Right lobe of liver (tissue), 4 donors: ENCODE measurements around the gene SLC38A10.

ENCODE experiments used
- POLR2A ChIP-seq: fragments of 450-650 bp; IDR thresholded peaks from one replicate; pipeline ENCODE4 v1.6.1; 2017; ENCODE audit warnings: antibody characterized with exemption, mild to moderate bottlenecking
- TF ChIP-seq, protein P1 (sequence below), 4 donors: fragments of 200-600 bp in 3 of 4; fragments of 450-650 bp in 1 of 4; IDR thresholded peaks; one replicate each; pipeline versions ENCODE4 v1.5.1 to v1.8.0; 2016 to 2022; ENCODE audit warnings: antibody characterized with exemption in 4 of 4, mild to moderate bottlenecking in 2 of 4
- donor health status: DM: no; HTN: no; CAD: no.
- donor health status: DM: no; HTN: no; CAD: no.
- donor health status: DM: no; HTN: yes; CAD: no.

DNA sequence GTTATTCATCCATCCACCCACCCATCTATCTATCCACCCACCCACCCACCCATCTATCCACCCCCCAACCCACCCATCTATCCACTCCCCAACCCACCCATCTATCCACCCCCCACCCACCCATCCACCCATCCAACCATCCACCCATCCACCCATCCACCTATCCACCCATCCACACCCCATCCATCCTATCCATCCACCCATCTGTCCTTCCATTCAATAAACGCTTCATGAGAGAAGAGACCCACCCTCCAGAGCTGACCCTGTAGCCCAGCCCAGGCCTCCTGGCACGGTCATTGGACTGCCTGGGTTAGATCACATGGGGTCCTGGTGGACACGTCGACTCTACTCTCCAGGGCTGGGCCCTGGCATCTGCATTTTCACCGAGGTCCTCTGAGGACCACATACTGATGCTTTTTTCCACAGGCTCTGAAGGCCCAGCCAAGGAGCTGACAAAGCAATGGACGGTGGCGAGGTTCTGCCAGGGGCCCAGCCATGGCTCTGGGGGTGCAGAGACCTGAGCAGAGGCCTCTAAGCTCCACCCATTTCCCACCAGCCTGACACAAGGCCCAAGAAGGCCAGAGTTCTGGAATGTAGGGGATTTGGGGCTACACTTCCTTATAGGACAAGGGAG is 41.3 kb upstream of the SLC38A10 start:
- TF ChIP-seq, protein P1, sequence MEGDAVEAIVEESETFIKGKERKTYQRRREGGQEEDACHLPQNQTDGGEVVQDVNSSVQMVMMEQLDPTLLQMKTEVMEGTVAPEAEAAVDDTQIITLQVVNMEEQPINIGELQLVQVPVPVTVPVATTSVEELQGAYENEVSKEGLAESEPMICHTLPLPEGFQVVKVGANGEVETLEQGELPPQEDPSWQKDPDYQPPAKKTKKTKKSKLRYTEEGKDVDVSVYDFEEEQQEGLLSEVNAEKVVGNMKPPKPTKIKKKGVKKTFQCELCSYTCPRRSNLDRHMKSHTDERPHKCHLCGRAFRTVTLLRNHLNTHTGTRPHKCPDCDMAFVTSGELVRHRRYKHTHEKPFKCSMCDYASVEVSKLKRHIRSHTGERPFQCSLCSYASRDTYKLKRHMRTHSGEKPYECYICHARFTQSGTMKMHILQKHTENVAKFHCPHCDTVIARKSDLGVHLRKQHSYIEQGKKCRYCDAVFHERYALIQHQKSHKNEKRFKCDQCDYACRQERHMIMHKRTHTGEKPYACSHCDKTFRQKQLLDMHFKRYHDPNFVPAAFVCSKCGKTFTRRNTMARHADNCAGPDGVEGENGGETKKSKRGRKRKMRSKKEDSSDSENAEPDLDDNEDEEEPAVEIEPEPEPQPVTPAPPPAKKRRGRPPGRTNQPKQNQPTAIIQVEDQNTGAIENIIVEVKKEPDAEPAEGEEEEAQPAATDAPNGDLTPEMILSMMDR (IDR thresholded peaks at IDR 0.05), result no peak
- no peak for TF ChIP-seq POLR2A
